Activated gamma-delta T cell treated with Interleukin-2 at 50 U/mL for 16 hours (primary cell): ENCODE data around the gene RPL13A.

Experiments used
- DNase-seq: peaks from one replicate; pipeline ENCODE4 v3.0.0-alpha.2; 2020

Gene RPL13A

DNA sequence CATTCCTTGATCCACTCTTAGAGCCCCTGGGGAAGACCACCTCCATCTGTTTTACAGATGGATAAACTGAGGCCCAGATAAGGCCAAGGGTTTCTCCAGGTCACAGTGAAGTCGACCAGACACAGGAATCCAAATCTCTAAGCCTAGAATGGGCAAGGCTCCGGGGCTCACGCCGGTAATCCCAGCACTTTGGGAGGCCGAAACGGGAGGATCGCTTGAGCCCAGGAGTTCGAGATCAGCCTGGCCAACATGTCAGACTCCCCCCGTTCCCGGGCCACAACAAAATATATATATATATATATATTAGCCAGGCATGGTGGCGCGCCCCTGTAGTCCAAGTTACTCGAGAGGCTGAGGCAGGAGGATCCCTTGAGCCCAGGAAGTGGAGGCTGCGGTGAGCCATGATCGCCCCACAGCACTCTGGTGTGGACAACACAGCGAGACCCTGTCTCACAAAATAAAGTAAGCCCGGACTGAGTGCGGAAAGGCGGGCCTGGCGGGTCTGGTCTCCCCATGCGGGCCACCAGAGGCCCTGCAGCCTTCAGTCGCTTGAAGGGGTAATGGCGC lies 615 bp upstream of the RPL13A start:
- DNase-seq = no peak

DNA sequence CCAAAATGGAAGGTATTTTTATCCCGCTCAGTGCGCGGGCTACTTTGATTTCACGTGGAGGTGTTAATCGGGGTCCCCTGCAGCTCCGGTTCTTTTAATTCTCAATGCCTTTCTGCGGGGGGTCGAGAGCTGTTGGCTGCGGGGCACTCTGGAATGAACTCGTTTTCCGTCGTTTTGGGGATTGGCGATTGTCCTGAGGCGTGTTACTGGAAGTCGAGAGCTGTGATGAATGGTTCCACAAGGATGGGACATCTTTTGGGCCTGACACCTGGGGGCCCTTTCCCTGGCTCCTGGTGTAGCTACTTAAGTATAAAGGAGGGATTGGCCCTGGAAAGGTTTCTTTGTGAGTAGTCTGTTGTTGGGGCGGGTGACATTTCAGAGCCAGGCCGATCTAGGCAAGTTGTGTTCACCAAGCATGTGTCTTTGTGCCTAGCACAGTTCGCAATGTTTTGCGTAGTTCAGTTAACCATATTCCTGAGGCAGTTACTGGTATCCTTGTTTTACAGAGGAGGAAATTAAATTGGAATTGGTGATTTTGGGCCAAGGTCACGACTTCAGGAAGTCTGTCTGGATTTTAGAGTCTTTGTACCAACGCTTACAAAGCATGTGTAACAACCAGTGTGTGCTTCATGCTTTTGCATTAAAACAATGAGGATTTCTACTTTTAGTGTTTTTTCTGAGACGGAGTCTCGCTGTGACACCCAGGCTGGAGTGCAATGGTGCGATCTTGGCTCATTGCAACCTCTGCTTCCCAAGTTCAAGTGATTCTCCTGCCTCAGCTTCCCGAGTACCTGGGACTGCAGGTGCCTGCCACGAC lies 846 bp downstream of the RPL13A start:
- DNase-seq = no peak

DNA sequence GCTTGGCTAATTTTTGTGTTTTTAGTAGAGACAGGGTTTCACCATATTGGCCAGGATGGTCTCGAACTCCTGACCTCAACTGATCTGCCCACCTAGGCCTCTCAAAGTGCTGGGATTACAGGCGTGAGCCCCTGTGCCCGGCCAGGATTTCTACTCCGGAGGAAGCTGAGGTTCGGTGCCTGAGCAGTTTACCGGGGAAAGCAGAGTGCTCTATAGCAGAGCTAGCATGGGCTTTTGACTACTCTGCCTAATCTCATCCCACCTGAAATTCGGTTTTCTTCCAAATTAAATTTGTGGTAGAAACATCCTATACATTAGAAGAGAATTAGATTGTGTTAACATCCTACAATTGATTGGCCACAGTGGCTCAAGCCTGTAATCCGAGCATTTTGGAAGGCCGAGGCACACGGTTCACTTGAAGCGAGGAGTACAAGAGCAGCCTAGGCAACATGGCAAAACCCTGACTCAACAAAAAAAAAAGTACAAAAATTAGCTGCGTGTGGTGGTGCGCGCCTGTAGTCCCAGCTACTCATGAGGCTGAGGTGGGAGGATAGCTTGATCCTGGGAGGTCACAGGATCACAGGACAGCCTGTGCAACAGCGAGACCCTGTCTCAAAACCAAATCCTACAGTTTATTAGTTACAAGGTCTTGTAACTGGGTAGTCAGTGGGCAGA lies 1.6 kb downstream of the RPL13A start:
- no peak for DNase-seq

DNA sequence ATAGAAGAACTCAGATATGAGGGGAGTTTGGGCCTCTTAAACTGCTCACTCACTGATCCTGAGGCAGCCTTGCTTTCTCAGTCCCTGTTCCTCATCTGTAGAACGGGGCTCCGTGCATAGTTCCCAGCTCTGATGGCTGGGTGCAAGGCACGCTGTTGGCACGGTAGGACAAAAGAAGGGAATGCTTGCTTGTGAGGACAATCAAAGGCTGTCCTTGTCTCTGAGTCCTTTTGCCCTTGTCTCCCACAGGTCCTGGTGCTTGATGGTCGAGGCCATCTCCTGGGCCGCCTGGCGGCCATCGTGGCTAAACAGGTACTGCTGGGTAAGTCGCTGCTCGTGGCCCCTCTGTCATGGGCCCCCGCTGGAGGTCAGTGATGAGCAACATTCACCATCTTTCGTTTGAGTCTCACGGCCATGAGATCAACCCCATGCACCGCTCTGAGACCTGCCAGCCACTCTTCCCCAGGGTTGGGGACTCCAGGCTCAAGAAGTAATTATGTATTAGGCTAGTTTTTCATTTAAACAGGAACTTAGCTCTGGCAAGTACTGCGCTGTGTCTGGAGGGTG lies 2.3 kb downstream of the RPL13A start:
- no peak for DNase-seq

DNA sequence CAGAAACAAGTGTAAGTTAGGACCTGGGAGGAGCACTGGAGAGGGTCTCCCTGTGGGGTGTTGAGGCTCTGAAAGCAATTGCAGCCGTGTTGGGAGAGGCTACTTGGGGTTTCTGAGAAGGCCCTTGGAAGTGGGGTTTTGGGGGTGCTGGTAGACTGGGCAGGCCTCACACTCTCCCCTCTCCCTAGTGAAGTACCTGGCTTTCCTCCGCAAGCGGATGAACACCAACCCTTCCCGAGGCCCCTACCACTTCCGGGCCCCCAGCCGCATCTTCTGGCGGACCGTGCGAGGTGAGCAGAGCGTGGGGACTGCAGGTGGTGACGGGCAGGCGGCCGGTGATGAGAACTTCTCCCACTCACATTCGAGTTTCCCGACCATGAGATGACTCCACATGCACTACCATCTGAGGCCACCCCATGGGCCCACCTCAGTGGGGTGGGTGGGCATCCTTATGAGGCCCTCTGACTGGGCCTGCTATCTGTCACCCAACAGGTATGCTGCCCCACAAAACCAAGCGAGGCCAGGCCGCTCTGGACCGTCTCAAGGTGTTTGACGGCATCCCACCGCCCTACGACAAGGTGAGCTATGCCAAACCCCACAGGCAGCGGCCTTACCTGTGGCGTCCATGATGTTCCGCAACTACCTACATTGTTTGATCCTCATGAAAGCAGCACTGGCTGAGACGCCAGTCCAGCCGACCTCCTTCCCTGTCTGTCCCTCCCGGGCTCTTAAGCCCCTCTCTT lies 3.0 kb downstream of the RPL13A start:
- no peak for DNase-seq

DNA sequence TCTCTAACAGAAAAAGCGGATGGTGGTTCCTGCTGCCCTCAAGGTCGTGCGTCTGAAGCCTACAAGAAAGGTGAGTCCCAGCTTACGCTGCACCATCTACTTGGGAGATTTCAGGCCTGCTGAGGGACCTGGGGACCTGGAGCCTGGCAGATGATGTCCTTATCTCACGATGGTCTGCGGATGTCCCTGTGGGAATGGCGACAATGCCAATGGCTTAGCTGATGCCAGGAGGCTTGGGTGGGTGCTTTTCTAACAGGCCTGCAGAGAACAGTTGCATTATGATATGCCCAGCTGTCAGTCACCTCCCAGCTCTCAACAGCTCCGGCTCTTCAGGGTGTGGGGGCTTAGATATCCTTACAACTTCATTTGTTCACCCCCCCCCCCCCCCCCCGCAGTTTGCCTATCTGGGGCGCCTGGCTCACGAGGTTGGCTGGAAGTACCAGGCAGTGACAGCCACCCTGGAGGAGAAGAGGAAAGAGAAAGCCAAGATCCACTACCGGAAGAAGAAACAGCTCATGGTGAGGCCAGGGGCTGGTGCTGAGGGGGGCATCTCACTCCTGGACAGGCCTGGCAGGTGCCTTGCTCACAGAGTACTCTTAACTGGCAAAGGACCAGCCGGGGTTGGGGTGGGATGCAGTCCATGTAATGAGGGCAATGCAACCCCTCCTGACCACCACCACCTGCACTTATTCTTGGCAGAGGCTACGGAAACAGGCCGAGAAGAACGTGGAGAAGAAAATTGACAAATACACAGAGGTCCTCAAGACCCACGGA lies 3.8 kb downstream of the RPL13A start:
- no peak for DNase-seq

DNA sequence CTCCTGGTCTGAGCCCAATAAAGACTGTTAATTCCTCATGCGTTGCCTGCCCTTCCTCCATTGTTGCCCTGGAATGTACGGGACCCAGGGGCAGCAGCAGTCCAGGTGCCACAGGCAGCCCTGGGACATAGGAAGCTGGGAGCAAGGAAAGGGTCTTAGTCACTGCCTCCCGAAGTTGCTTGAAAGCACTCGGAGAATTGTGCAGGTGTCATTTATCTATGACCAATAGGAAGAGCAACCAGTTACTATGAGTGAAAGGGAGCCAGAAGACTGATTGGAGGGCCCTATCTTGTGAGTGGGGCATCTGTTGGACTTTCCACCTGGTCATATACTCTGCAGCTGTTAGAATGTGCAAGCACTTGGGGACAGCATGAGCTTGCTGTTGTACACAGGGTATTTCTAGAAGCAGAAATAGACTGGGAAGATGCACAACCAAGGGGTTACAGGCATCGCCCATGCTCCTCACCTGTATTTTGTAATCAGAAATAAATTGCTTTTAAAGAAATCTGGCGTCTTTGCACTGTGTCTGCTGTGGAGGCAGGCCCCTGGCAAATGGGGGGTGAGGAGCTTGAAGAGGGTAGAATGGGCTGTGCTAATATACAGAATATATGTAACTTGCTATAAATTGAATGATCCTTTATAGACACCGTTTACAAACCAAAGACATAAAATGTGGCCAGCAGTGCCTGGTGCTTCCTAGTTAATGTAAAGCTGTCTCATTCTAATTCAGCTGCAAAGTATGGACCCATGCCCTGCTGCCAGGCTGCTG lies 4.6 kb downstream of the RPL13A start:
- no peak for DNase-seq

DNA sequence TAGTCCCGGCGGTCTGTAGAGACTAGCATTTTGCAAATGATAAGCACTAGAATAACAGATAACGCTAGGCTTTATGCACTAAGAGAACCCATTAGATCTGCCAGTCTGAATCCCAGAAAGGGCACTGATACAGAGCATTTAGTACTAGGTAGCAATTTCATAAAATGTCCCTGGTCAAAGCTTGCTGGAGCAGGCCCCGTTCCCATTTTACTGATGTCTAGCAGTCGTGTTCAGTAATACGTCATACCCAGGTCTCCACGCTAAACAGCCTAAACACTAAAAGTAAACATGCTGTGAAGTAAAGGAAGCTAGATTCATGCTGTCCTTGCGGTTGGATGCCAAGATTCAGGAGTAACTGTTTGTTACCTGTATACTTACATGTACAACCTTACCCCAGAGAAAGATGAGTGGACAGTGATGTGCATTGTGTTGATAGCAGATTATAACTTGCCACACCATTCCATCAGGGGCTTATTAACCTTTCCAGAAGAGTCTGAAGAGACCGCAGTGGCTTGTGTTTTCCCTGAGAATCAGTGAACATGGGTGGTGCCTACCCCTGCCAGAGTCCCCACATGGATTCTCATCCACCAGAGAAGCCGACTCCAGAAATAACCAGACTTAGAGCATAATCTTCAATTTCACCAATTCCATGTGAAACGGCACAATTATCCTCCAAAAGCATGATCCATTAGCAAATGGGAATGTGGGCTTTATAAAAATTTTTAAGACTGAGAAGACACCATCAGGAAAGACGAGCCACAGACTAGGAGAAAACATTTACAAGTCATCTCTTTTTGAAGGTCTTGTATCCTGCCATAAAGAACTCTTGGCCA lies 5.4 kb downstream of the RPL13A start:
- DNase-seq = no peak

DNA sequence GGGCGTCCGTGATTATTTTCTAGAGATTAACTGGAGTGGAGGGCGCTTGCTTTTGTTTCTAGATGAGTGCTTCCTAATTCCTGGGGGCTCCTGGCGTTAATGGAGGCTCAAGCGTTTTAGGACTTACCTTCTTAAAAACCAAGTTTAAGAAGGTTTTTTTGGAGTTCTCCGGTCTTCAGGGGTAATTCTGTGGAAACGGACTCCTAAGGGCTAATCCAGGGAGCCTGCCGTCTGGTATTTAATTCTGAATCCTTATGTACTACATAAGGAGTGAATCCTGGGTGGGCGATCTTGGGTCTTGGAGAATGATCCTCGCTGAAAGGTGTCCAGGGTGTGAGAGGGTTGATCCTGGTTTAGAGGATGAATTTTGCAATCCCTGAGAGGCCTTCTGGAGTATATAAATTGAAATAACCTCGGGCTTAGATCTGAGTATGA lies 9.2 kb downstream of the RPL13A start:
- no peak for DNase-seq

DNA sequence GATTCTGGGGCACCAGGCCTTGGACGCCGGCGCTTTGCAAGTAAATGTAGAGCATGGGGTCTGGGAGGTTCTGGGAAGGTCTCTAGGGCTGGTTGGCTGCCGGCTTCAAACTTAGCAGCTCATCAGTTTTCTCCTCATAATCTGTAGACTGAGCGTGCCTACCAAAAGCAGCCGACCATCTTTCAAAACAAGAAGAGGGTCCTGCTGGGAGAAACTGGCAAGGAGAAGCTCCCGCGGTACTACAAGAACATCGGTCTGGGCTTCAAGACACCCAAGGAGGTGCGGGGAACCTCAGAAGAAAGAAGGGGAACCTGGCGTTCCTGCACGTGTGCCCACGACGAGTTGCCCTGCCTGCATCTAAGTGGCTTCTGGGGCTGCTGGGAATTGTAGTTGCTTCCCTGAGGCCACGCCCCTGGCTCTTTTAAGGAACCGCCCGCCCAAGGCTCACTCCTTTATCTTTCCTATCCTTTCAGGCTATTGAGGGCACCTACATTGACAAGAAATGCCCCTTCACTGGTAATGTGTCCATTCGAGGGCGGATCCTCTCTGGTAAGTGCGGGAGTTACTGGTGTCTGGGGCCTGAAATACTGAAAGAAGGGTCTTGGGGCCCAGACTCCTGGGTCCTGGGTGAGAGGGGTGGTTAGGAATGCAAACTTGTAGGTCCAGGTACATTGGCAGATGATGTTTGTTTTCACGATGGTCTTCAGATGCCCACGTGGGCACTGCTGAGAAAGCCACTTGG lies 9.8 kb downstream of the RPL13A start:
- DNase-seq = peak; percentile 65

DNA sequence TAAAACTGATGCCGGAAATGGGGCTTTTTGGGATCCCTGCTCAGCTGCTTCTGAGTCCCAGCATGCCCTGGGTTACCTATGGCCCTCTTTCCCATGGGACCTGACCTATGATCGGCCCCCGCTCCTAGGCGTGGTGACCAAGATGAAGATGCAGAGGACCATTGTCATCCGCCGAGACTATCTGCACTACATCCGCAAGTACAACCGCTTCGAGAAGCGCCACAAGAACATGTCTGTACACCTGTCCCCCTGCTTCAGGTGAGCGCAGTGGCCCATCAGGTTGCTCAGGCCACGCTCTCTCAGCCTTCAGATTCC lies 10.3 kb downstream of the RPL13A start:
- DNase-seq = no peak

DNA sequence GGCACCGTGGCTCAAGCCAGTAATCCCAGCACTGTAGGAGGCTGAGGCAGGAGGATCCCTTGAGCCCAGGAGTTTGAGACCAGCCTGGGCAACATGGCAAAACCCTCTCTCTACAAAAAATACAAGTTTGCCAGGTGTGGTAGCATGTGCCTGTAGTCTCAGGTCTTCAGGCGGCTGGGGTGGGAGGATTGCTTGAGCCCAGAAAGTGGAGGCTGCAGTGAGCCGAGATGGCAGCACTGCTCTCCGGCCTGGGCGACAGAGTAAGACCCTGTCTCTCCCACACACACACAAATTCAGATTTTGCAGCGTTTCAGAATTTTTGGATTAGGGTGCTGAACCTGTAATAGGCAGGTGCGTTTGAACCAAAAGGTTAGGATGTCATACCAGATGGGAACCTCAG lies 11.1 kb downstream of the RPL13A start:
- DNase-seq = no peak

DNA sequence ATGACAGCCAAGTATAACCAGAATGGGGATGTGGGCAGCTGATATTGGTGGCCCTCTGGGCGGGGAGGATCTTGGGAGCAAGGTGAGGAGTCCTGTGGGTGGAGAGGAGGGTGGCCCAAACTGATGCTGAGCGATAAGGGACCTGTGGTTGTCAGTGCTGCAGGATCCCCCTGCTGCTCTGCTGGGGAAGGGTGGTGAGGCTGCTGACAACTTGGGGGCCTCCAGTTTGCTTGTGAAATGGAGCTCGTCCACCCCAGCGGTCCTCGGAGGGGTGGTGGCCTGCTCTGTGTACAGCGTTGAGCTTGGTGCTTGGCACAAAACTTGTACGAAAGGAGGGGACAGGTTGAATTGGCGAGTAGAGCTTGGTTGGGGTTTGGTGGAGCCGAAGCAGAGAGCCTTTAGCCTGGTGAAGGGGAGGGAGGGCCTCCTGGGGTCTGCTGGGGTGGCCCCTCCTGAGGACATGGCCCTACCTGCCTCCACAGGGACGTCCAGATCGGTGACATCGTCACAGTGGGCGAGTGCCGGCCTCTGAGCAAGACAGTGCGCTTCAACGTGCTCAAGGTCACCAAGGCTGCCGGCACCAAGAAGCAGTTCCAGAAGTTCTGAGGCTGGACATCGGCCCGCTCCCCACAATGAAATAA lies 11.7 kb downstream of the RPL13A start:
- DNase-seq = no peak

DNA sequence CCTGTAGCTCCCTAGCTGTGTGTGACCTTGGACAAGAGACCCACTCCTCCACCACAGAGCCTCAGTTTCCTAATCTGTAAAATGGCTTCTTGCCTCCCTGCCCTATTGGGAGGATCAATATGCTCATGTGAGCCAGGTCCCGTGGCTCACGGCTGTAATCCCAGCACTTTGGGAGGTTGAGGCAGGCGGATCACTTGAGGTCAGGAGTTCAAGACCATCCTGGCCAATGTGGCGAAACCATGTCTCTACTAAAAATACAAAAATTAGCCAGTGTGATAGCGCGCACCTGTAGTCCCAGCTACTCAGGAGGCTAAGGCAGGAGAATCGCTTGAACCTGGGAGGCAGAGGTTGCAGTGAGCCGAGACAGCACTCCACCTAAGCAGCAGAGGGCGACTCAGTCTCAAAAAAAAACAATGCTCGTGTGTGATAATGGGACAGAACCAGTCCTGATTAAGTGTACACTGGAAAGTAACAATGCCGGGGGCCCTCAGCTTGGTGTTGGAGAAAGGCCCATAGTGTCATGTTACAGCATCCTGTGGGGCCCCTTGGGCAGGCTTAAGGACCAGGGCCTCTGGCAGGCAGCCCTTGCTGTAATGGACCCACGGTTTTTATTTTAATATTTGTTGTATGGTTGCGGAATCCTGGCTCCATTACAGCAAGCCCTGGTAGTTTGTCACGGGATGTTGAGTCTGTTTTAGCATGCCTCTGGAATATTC lies 15.6 kb downstream of the RPL13A start:
- no peak for DNase-seq

DNA sequence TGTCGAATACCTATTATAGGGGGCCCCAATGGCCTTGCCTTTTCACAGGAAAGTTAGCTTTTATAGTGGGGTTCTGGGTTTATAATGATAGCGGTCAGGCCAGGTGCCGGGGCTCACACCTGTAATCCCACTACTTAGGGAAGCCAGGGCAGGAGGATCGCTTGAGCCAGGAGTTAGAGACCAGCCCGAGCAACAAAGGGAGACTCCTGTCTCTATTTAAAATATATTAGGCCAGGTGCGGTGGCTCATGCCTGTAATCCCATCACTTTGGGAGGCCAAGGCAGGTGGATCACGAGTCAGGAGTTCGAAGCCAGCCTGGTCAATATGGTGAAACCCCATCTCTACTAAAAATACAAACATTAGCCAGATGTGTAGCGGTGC lies 16.2 kb downstream of the RPL13A start:
- DNase-seq = no peak

DNA sequence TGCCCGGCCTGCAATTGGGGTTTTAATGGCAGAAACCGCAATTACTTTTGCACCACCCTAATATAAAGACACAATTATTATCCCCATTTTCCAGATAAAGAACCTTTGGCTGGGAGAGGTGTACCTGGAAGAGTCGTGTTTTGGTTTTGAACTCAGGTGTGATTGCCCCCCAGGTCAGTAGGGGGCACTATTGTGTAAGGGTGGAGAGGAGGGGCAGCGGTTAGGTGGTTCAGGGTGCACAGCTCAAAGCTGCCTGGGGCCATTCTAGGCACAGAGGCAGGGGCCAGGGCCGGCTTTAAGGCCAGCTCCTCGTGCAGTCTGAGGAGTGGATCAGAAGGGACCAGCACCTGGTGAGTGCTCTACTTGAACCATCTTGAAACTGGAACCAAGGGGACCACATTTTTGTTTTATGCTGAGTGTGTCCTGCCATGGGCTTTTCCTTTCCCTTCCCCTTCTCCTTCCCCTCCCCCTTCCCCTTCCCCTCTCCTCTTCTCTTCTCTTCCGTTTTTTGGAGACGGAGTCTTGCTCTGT lies 19.2 kb downstream of the RPL13A start:
- DNase-seq = peak; percentile 80

DNA sequence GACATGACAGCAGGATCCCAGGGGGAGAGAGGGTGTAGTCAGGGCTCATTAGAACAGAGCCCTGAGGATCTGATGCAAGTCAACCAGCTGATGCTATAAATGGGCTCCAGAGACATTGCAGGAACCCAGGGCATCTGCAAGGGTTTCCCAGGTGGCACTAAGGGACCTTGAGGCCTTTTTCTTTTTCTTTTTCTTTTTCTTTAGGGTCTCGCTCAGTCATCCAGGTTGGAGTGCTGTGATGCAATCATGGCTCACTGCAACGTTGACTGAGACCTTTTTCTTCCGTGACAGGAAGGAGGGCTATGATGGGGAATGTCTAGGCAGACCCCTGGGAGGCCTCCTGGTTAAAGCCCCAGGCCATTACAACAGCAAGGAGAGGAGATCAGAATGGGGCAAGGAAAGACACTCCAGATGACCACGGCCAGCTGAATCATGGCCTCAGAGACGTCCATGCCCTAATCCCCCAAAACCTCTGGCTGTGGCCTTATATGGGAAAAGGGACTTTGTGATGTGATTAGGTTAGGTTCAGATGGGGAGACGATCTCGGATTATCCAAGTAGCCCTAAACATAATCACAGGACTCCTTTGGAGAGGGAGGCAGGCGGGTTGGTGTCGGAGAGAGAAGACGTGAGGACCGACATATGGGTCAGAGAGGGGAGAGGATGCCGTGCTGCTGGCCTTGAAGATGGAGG lies 20.5 kb downstream of the RPL13A start:
- no peak for DNase-seq
